Measurements from ENCODE around the gene ASXL2. TPM values are rescaled to one million over a fixed set of nuclear protein-coding genes. Genes with fewer than 3 reads are reported as not detected.
A peak's percentile ranks its signal among the peaks of the same experiment; 100 is the strongest.

The ASXL2 gene
- total and polyA plus RNA-seq, 10 donors: 2.0 to 51.3 (median 34.7) TPM

- Histone ChIP-seq H3K9me3 (no peaks in the 10 kb centered on the region), H3K27ac (peak overlapping the region in 7 of 8 donors; percentile 39 to 79 (median 56)), H3K4me3 (peak overlapping the region in 1 of 8 donors; percentile 32), H3K27me3 (replicated peaks in 1 of 7) (no peaks in the 10 kb centered on the region), H3K4me1 (peaks cover 0 to 37% (median 19%) of the 10 kb centered on the region in 6 donors), H3K36me3 (peaks cover 4 to 86% (median 33%) of the 10 kb centered on the region in 6 donors)
- no peak for DNase-seq
- intact Hi-C loops (cut with DNase I; ENCODE audit: low total_unique reads): no loop called here
- TF ChIP-seq POLR2AphosphoS5 (IDR thresholded peaks at IDR 0.05) (no peak), POLR2A (IDR thresholded peaks at IDR 0.05) (no peak), CTCF (IDR thresholded peaks at IDR 0.05 in 8 of 11, conservative IDR thresholded peaks at IDR 0.05 in 3 of 11) (no peak)
- 37 to 58% (median 39%) methylated on average over 5 of the region's 5 CpGs for WGBS, 5 donors
These were observed 135.0 kb downstream of the ASXL2 start for GRCh38 chr2:25743132-25743830.

GRCh38 chr2:25742501-25742900 is 135.8 kb downstream of the ASXL2 start:
- Histone ChIP-seq H3K4me1 (peaks cover 0 to 37% (median 19%) of the 10 kb centered on the region in 6 donors), H3K27me3 (replicated peaks in 1 of 7) (no peaks in the 10 kb centered on the region), H3K4me3 (no peak overlapping the region), H3K9me3 (no peaks in the 10 kb centered on the region), H3K36me3 (peaks cover 4 to 78% (median 29%) of the 10 kb centered on the region in 6 donors), H3K27ac (peak overlapping the region in 4 of 8 donors; percentile 39 to 79 (median 58))
- TF ChIP-seq POLR2AphosphoS5 (IDR thresholded peaks at IDR 0.05): no peak
- TF ChIP-seq POLR2A (IDR thresholded peaks at IDR 0.05): no peak
- no peak for TF ChIP-seq CTCF (IDR thresholded peaks at IDR 0.05 in 8 of 11, conservative IDR thresholded peaks at IDR 0.05 in 3 of 11)
- 73 to 100% (median 87%) methylated on average over 1 of the region's 1 CpG for WGBS, 5 donors
- intact Hi-C loops (cut with DNase I; ENCODE audit: low total_unique reads): no loop called here
- no peak for DNase-seq

DNA sequence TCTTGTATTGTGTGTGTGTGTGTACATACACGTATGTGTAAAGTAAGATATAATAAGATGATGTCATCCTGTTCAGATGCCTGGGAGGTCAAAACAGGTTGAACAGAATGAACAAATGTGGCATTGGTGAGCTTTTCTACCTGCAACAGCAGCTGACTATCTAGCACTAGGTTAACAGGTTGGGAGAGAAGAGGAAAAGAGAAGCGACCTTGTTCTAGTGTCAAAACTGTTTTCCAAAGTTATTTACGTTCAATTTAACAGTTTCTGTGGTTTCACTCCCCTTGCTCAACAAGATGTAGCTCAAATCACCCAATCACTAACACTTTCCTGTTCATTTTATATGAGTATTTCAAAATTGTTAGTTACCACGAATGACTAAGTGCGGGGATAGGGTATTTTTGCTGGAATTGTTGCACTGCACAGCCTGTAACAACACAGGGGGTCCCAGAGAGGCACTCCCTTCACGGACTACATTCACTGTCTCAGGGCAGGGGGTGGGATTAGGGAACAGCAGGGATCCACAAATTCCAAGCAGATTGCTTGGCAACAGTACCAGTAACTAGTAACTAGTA is 137.4 kb downstream of the ASXL2 start:
- no peaks in the 10 kb centered on the region for H3K9me3 ChIP-seq
- peak overlapping the region in 1 of 8 donors; percentile 3 for H3K27ac ChIP-seq
- 51 to 66% (median 56%) methylated on average over 6 of the region's 6 CpGs for WGBS, 5 donors
- peaks cover 4 to 62% (median 29%) of the 10 kb centered on the region in 6 donors for H3K36me3 ChIP-seq
- TF ChIP-seq CTCF (IDR thresholded peaks at IDR 0.05 in 8 of 11, conservative IDR thresholded peaks at IDR 0.05 in 3 of 11): no peak
- no peak for TF ChIP-seq POLR2AphosphoS5 (IDR thresholded peaks at IDR 0.05)
- no peak for TF ChIP-seq POLR2A (IDR thresholded peaks at IDR 0.05)
- H3K4me3 ChIP-seq: no peak overlapping the region
- H3K27me3 ChIP-seq (replicated peaks in 1 of 7): no peaks in the 10 kb centered on the region
- peaks cover 0 to 36% (median 19%) of the 10 kb centered on the region in 6 donors for H3K4me1 ChIP-seq
- DNase-seq: no peak
- intact Hi-C loops (cut with DNase I; ENCODE audit: low total_unique reads): no loop called here

All from spleen (tissue), 11 donors.